ENCODE results near the gene CHRFAM7A. TPM values are rescaled to one million over a fixed set of nuclear protein-coding genes. Genes with fewer than 3 reads are reported as not detected.
"Not testable (repeated sequence)": the region's sequence is repeated elsewhere in the genome, so short reads cannot be mapped to it uniquely, and the experiment has no call there.

Gene CHRFAM7A
- polyA plus RNA-seq, 5 donors = 2.6 to 6.6 (median 4.1) TPM

GRCh38 chr15:30326145-30326544, 67.2 kb downstream of the CHRFAM7A start:
- DNase-seq = not testable (repeated sequence)

- DNase-seq = not testable (repeated sequence)
Measured at GRCh38 chr15:30321063-30321462, 72.3 kb downstream of the CHRFAM7A start.

DNA sequence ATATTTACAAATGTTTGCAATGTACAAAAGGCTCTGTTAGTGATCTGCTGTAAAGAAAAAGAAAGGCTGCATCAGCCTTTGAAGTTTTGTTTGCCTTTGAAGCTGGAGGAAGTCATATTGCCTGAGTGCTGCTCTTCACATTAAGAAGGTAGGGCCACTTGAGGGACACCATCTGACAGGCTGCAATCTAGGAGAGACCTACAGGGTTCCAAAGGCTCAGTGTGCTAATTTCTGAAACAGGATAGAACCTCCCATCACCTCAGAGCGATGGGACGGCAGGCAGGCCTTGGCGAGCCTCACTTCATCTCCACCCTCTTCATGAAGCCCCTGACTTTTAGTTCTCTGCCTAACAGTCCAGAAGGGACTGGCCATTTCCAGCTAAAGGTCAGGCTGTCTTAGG, 77.6 kb downstream of the CHRFAM7A start:
- not testable (repeated sequence) for DNase-seq

DNA sequence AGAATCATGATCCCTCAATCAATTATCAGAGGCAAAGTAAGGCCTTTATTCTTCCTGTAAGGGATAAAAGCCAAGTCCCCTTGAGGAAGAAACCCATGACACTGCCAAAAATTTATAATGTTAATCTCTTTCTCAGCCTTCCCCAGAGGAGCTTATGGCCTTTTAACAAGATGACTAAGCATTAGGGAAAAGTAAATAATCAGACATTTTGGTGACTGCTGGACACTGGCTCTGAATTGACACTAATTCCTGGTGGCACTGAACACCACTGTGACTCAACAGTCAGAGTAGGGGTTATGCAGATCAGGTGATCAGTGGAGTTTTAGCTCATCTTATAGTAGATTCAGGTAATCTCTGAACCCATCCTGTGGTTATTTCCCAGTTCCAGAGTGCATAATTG, 82.8 kb downstream of the CHRFAM7A start:
- DNase-seq = not testable (repeated sequence)

Other genes starting within 250 kb of the CHRFAM7A start
- 10 to 100 TPM in 4 of 5 donors, 1 to 10 TPM in 1; 9.7 to 13.7 (median 12.0) TPM for gene GOLGA8R, start 20.7 kb upstream of the CHRFAM7A start, polyA plus RNA-seq (ENCODE audit: insufficient read depth in 1 of 5, insufficient read length in 5 of 5, low replicate concordance in 1 of 5)
- gene GOLGA8Q, start 158.5 kb upstream of the CHRFAM7A start, polyA plus RNA-seq (ENCODE audit: insufficient read depth in 1 of 5, insufficient read length in 5 of 5, low replicate concordance in 1 of 5) = 1 to 10 TPM; 1.6 to 2.4 (median 1.9) TPM
- gene GOLGA8H, start 210.5 kb upstream of the CHRFAM7A start, polyA plus RNA-seq (ENCODE audit: insufficient read depth in 1 of 5, insufficient read length in 5 of 5, low replicate concordance in 1 of 5) = 1 to 10 TPM; 1.2 to 2.5 (median 1.8) TPM